HG02759 (cell line): Measurements from ENCODE around the gene CNNM2.
"Not testable (repeated sequence)": the region's sequence is repeated elsewhere in the genome, so short reads cannot be mapped to it uniquely, and the experiment has no call there.

ENCODE experiments used
- ATAC-seq: cut with Tn5 transposase; IDR thresholded peaks from one replicate; pipeline ENCODE4 v1.9.1; 2021; ENCODE audit warnings: mild to moderate bottlenecking, moderate library complexity; ENCODE audit not compliant: unreplicated experiment

CNNM2 gene

GRCh38 chr10:102923601-102924000 lies 5.5 kb downstream of the CNNM2 start:
- no peak for ATAC-seq

GRCh38 chr10:102926842-102927241 lies 8.7 kb downstream of the CNNM2 start:
- no peak for ATAC-seq

GRCh38 chr10:102927311-102928010 lies 9.4 kb downstream of the CNNM2 start:
- no peak for ATAC-seq

- ATAC-seq, result not testable (repeated sequence)
These were observed 10.3 kb downstream of the CNNM2 start for GRCh38 chr10:102928442-102928841.

- no peak for ATAC-seq
These were observed 12.6 kb downstream of the CNNM2 start for GRCh38 chr10:102930720-102931119.

- ATAC-seq, result no peak
These were observed 13.5 kb downstream of the CNNM2 start for GRCh38 chr10:102931643-102932042.

GRCh38 chr10:102935505-102935904 lies 17.4 kb downstream of the CNNM2 start:
- no peak for ATAC-seq

GRCh38 chr10:102935939-102936605 lies 18.0 kb downstream of the CNNM2 start:
- ATAC-seq, result no peak

GRCh38 chr10:102941401-102941800 lies 23.3 kb downstream of the CNNM2 start:
- no peak for ATAC-seq

GRCh38 chr10:102945449-102945848 lies 27.4 kb downstream of the CNNM2 start:
- no peak for ATAC-seq

- ATAC-seq, result no peak
These were observed 27.9 kb downstream of the CNNM2 start for GRCh38 chr10:102945962-102946361.

- ATAC-seq, result no peak
These were observed 28.9 kb downstream of the CNNM2 start for GRCh38 chr10:102946992-102947391.

GRCh38 chr10:102948176-102948575 lies 30.1 kb downstream of the CNNM2 start:
- no peak for ATAC-seq

- ATAC-seq, result no peak
These were observed 30.7 kb downstream of the CNNM2 start for GRCh38 chr10:102948786-102949185.

- ATAC-seq, result no peak
These were observed 31.8 kb downstream of the CNNM2 start for GRCh38 chr10:102949916-102950315.

- ATAC-seq, result no peak
These were observed 33.2 kb downstream of the CNNM2 start for GRCh38 chr10:102951316-102951715.

GRCh38 chr10:102959360-102959759 lies 41.3 kb downstream of the CNNM2 start:
- ATAC-seq, result no peak

GRCh38 chr10:102960157-102960556 lies 42.1 kb downstream of the CNNM2 start:
- no peak for ATAC-seq

GRCh38 chr10:102962267-102962666 lies 44.2 kb downstream of the CNNM2 start:
- ATAC-seq, result no peak

GRCh38 chr10:102962951-102963755 lies 45.1 kb downstream of the CNNM2 start:
- ATAC-seq, result no peak

GRCh38 chr10:102963756-102964025 lies 45.6 kb downstream of the CNNM2 start:
- no peak for ATAC-seq

- ATAC-seq, result not testable (repeated sequence)
These were observed 46.0 kb downstream of the CNNM2 start for GRCh38 chr10:102964064-102964463.
